Right kidney (tissue), 1 donor: ENCODE results near the gene ACADVL.

Source experiments
- DNase-seq: peaks from one replicate; pipeline ENCODE4 v3.0.0-alpha.2; 2016

ACADVL gene

GRCh38 chr17:7215652-7216180 lies 4.0 kb upstream of the ACADVL start:
- DNase-seq = no peak

GRCh38 chr17:7216242-7217112 lies 3.3 kb upstream of the ACADVL start:
- DNase-seq = no peak

- peak; percentile 67 for DNase-seq
These were observed 2.4 kb upstream of the ACADVL start for GRCh38 chr17:7217113-7217987.

GRCh38 chr17:7218166-7218565 lies 1.6 kb upstream of the ACADVL start:
- no peak for DNase-seq

- no peak for DNase-seq
These were observed 980 bp upstream of the ACADVL start for GRCh38 chr17:7218758-7219157.

GRCh38 chr17:7219229-7219811 lies 418 bp upstream of the ACADVL start:
- no peak for DNase-seq

- DNase-seq = no peak
These were observed 997 bp downstream of the ACADVL start for GRCh38 chr17:7220593-7221277.

- DNase-seq = no peak
These were observed 1.7 kb downstream of the ACADVL start for GRCh38 chr17:7221278-7222092.

- no peak for DNase-seq
These were observed 2.6 kb downstream of the ACADVL start for GRCh38 chr17:7222093-7222971.

- DNase-seq = no peak
These were observed 3.2 kb downstream of the ACADVL start for GRCh38 chr17:7222972-7223292.

GRCh38 chr17:7223375-7223774 lies 3.6 kb downstream of the ACADVL start:
- DNase-seq = no peak

- DNase-seq = no peak
These were observed 4.4 kb downstream of the ACADVL start for GRCh38 chr17:7224110-7224509.

GRCh38 chr17:7224661-7225111 lies 4.9 kb downstream of the ACADVL start:
- no peak for DNase-seq

GRCh38 chr17:7225711-7226331 lies 6.1 kb downstream of the ACADVL start:
- DNase-seq = no peak

- no peak for DNase-seq
These were observed 7.3 kb downstream of the ACADVL start for GRCh38 chr17:7226721-7227710.

- DNase-seq = no peak
These were observed 9.2 kb downstream of the ACADVL start for GRCh38 chr17:7228920-7229319.

GRCh38 chr17:7229504-7229903 lies 9.8 kb downstream of the ACADVL start:
- no peak for DNase-seq

- no peak for DNase-seq
These were observed 12.4 kb downstream of the ACADVL start for GRCh38 chr17:7232114-7232513.

- no peak for DNase-seq
These were observed 14.0 kb downstream of the ACADVL start for GRCh38 chr17:7233701-7234082.
